Transverse colon (tissue), 4 donors: ENCODE measurements around the gene RAPGEF3. TPM values are rescaled to one million over a fixed set of nuclear protein-coding genes. Genes with fewer than 3 reads are reported as not detected.

Source experiments
- DNase-seq: peaks from one replicate; pipeline ENCODE4 v3.0.0-alpha.2; 2019
- H3K27ac ChIP-seq, 4 donors: fragments of 200-600 bp; sonication (generic); 2 replicates each; pipeline ENCODE4 v1.5.1; 2016 to 2018; ENCODE audit warnings: inconsistent platforms in 4 of 4
- H3K27me3 ChIP-seq: fragments of 200-600 bp; sonication (generic); 2 replicates; pipeline ENCODE4 v1.5.1; 2017; ENCODE audit warnings: inconsistent platforms
- H3K36me3 ChIP-seq, 4 donors: fragments of 200-600 bp; sonication (generic); 2 replicates each; pipeline ENCODE4 v1.5.1; 2017 to 2019; ENCODE audit warnings: inconsistent platforms in 4 of 4
- H3K4me1 ChIP-seq, 4 donors: fragments of 200-600 bp; sonication (generic); 2 replicates each; pipeline ENCODE4 v1.5.1; 2017 to 2020; ENCODE audit warnings: inconsistent platforms in 4 of 4
- H3K4me3 ChIP-seq, 4 donors: fragments of 200-600 bp; sonication (generic); 1 replicate in 1 of 4; 2 replicates in 3 of 4; pipeline versions ENCODE4 v1.5.1 to v1.6.1; 2017 to 2019; ENCODE audit warnings: inconsistent platforms in 4 of 4
- H3K9me3 ChIP-seq, 2 donors: fragments of 200-600 bp; sonication (generic); 2 replicates each; pipeline ENCODE4 v1.5.1; 2017 to 2019; ENCODE audit warnings: inconsistent platforms in 2 of 2
- CTCF ChIP-seq, 5 experiments: fragments of 200-600 bp in 3 of 5; fragments of 450-650 bp in 2 of 5; sonication (generic) in 3 of 5; IDR thresholded peaks; 1 replicate in 2 of 5; 2 replicates in 3 of 5; pipeline ENCODE4 v1.5.1; 2016 to 2017; ENCODE audit warnings: antibody characterized with exemption in 5 of 5, inconsistent platforms in 3 of 5, mild to moderate bottlenecking in 2 of 5, moderate library complexity in 1 of 5
- EP300 ChIP-seq: sonication (generic); formaldehyde crosslinking; IDR thresholded peaks from one replicate; pipeline ENCODE4 v1.6.1; 2017; ENCODE audit warnings: antibody characterized with exemption, low read depth
- POLR2A ChIP-seq: fragments of 450-650 bp; IDR thresholded peaks from one replicate; pipeline ENCODE4 v1.6.1; 2016; ENCODE audit warnings: antibody characterized with exemption, mild to moderate bottlenecking, moderate library complexity
- POLR2AphosphoS5 ChIP-seq, 3 donors: sonication (generic); formaldehyde crosslinking; IDR thresholded peaks; one replicate each; pipeline ENCODE4 v1.6.1; 2016; ENCODE audit warnings: antibody characterized with exemption in 3 of 3
- WGBS, 2 donors: methylation state at CpG; one replicate each; pipeline ENCODE4 v1.1.5; 2018; ENCODE audit warnings: low coverage in 1 of 2; 5-methylcytosine and 5-hydroxymethylcytosine counted together
- in situ Hi-C, 4 donors: fragments of 200-750 bp; cut with MboI; loops; one replicate each; pipeline versions ENCODE4 v1.15.0 to v1.15.1; 2017; ENCODE audit warnings: low sequenced_read_pairs in 3 of 4, low pct_ligation_motif_present in 1 of 4, low pct_unique_long_range_greater_than_20kb in 1 of 4
- intact Hi-C: fragments of 100-400 bp; cut with DNase I; formaldehyde crosslinking; loops from one replicate; pipeline ENCODE4 v1.15.1; 2023; ENCODE audit warnings: low total_unique reads
- total RNA-seq, 4 donors: library from RNA; depleted of rRNA; stranded (reverse); fragments of >200 nt; gene quantifications; one replicate each; pipeline ENCODE4 v1.1.0, GENCODE V29; 2016

RAPGEF3 gene
- total RNA-seq, 4 donors from 2014 or later = 8.1 to 51.7 (median 24.6) TPM

GRCh38 chr12:47729233-47729632 lies 29.4 kb downstream of the RAPGEF3 start:
- DNase-seq = no peak
- no peaks in the 10 kb centered on the region for H3K4me1 ChIP-seq
- H3K27ac ChIP-seq = no peak overlapping the region
- intact Hi-C loops = no loop called here
- H3K36me3 ChIP-seq = no peaks in the 10 kb centered on the region
- no peak overlapping the region for H3K4me3 ChIP-seq
- no peaks in the 10 kb centered on the region for H3K27me3 ChIP-seq
- H3K9me3 ChIP-seq = no peaks in the 10 kb centered on the region
- no peak for TF ChIP-seq POLR2A
- TF ChIP-seq EP300 = no peak
- in situ Hi-C loops = loop anchor here in 2 of 4 donors (25.0 kb wide), 2 partner anchors 108 to 233 kb away; partner anchors contain the start of gene TMEM106C (in 1 of the 2)
- 73 to 100% methylated on average over 1 to 3 of the region's 3 CpGs for WGBS, 2 donors

- Histone ChIP-seq H3K27me3 (no peaks in the 10 kb centered on the region), H3K4me3 (no peak overlapping the region), H3K27ac (no peak overlapping the region), H3K36me3 (no peaks in the 10 kb centered on the region), H3K9me3 (no peaks in the 10 kb centered on the region), H3K4me1 (no peaks in the 10 kb centered on the region)
- no peak for DNase-seq
- 54% methylated on average over 5 of the region's 5 CpGs; no CpG with 5 or more reads in 1 of the 2 donors for WGBS, 2 donors
- TF ChIP-seq EP300 = no peak
- TF ChIP-seq CTCF (IDR thresholded peaks at IDR 0.05) = no peak
- no peak for TF ChIP-seq POLR2A
- no peak for TF ChIP-seq POLR2AphosphoS5 (IDR thresholded peaks at IDR 0.05)
- in situ Hi-C loops = loop anchor here in 2 of 4 donors (25.0 kb wide), 2 partner anchors 111 to 236 kb away; partner anchors contain the start of gene TMEM106C (in 1 of the 2)
- intact Hi-C loops = no loop called here
Observed at GRCh38 chr12:47725893-47726292, 32.8 kb downstream of the RAPGEF3 start.

GRCh38 chr12:47725091-47725772 lies 33.4 kb downstream of the RAPGEF3 start, which contains the start of gene ENDOU:
Gene ENDOU, minus strand, starts transcription at chr12:47725490. Its CDS starts 77 bp downstream, at chr12:47725413.
- TF ChIP-seq EP300 (no peak), POLR2A (no peak), CTCF (IDR thresholded peaks at IDR 0.05) (no peak)
- no peaks in the 10 kb centered on the region for H3K27me3 ChIP-seq
- no peaks in the 10 kb centered on the region for H3K9me3 ChIP-seq
- no peak within 1 kb of the TSS for H3K4me3 ChIP-seq
- intact Hi-C loops (no loop called here), in situ Hi-C loops (loop anchor here in 2 of 4 donors (25.0 kb wide), 2 partner anchors 112 to 237 kb away; partner anchors contain the start of gene TMEM106C (in 1 of the 2))
- no peak for DNase-seq
- H3K27ac ChIP-seq = no peak within 1 kb of the TSS
- WGBS, 2 donors = 94% methylated on average over 7 of the region's 8 CpGs; no CpG with 5 or more reads in 1 of the 2 donors
- no peaks in the 10 kb centered on the region for H3K36me3 ChIP-seq
- H3K4me1 ChIP-seq = no peaks in the 10 kb centered on the region

GRCh38 chr12:47722941-47723631 lies 35.6 kb downstream of the RAPGEF3 start:
- in situ Hi-C loops (no loop called here), intact Hi-C loops (no loop called here)
- Histone ChIP-seq H3K4me1 (peaks cover under 1 to 5% (median 2%) of the 10 kb centered on the region in 4 donors), H3K27me3 (no peaks in the 10 kb centered on the region), H3K27ac (no peak overlapping the region), H3K36me3 (no peaks in the 10 kb centered on the region), H3K4me3 (no peak overlapping the region), H3K9me3 (no peaks in the 10 kb centered on the region)
- no peak for DNase-seq
- TF ChIP-seq POLR2AphosphoS5 (IDR thresholded peaks at IDR 0.05) = no peak
- TF ChIP-seq EP300 = no peak
- TF ChIP-seq CTCF (IDR thresholded peaks at IDR 0.05) = no peak
- TF ChIP-seq POLR2A = no peak
- 80 to 91% methylated on average over 1 to 5 of the region's 5 CpGs for WGBS, 2 donors
